LHCN-M2 (cell line): ENCODE data around the gene PPP3R1. TPM values are rescaled to one million over a fixed set of nuclear protein-coding genes. Genes with fewer than 3 reads are reported as not detected.

ENCODE experiments used
- DNase-seq: peaks from one replicate; pipeline ENCODE4 v3.0.0-alpha.2; 2012; ENCODE audit warnings: low read depth
- total RNA-seq: library from RNA; depleted of rRNA; stranded (reverse); fragments of >200 nt; gene quantifications from 2 replicates; pipeline ENCODE4 v1.2.3, GENCODE V29; 2014

Gene PPP3R1
- total RNA-seq, 1 experiment from 2014 or later = 23.5 TPM

DNA sequence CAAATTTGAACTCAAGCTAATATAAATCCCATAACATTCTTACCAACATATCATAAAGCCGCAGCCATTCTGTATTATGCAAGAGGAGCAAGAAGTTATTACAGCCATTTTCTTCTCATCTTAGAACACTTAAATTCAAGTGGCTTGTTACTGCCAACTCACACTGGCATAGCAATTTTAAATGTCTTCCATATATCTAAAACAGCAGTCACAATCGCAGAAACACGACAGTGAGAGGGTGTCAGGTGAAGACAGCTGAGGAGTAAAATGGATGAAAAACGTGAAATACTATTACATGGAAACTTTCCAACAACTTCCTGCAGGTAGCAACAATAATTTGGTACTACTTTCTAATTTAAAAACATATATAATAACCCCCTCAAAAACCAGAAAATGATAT is 17.9 kb downstream of the PPP3R1 start:
- DNase-seq = no peak

GRCh38 chr2:68231061-68231372 is 21.3 kb downstream of the PPP3R1 start:
- DNase-seq = no peak

GRCh38 chr2:68230241-68231060 is 21.9 kb downstream of the PPP3R1 start:
- DNase-seq = no peak

GRCh38 chr2:68226794-68227193 is 25.5 kb downstream of the PPP3R1 start:
- DNase-seq = no peak

DNA sequence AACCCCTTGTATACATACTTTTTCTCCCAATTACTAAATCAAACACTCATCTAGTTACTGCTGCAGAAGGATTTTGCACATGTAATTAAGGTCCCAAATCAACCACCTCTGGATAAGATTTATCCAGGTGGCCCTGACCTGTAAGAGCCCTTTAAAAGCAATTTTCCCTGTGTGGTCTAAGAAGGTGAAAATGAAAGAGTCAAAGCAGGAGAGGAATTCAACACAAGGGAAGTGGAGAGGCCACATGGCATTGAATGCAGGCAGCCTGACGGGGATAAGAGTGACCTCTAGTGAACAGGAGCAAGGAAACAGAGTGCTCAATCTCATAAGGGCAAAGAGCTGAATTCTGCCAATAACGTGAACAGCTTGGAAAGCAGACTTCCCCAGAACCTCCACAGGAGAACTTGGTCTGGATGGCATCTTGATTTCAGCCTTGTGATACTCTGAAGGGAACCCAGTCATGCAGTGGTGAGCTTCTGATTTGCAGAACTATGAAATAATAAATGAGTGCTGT is 27.2 kb downstream of the PPP3R1 start:
- DNase-seq = peak; percentile 51

DNA sequence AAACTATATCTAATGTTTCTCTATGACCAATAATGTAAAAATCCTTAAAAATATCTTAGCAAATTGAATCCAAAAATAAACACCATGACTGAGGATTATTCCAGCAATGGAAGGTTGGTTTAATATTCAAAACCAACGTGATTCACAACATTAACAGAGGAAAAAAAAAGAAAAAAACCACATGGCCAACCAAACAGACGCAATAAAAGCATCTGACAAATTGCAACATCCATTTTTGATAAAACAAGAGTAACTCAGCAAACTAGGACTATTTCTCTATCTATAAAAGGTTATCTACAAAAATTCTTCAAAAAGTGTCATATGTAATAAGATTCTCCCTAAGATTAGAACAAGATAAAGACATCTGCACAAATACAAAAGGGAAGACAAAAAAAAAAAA is 28.9 kb downstream of the PPP3R1 start:
- DNase-seq = peak; percentile 41

DNA sequence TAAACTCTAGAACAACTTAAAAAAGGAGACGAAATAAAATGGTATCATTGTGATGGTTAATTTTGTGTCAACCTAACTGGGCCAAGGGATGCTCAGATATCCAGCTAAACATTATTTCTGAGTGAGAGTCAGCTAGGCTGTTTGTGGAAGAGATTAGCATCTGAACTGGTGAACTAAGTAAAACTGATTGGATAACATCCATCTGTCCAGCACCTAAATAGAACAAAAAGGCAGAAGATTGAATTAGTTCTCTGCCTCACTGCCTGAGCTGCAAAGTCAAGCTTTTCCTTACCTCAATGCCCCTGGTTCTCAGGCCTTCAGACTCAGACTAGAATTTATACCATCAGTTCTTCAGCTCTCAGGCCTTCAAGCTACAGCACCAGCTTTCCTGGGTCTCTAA is 30.0 kb downstream of the PPP3R1 start:
- DNase-seq = no peak

DNA sequence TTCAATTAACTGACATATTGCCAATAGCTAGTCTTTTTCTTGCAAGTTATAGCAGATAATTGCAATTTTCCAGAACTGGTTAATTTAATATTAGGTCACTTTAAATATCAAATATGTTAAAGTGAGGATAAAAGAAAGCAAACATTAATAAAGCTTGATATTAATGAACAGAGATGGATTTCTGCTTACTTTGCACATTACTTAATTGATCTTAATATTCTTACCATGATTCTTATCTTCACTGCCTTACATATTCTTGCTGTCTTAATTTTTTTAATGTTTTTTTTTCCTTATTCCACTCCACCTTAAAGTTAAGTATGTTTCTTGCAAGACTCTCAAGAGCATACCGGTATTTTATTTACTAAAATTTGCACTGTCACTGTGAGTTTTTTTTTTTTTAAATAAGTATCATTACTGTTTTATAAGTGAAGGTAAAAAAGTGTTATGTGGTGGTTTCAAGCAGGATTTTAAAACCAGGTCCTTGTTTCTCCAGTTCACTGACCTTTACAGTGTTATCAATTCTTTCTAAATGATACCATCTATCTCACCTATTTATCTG is 33.9 kb downstream of the PPP3R1 start:
- no peak for DNase-seq

DNA sequence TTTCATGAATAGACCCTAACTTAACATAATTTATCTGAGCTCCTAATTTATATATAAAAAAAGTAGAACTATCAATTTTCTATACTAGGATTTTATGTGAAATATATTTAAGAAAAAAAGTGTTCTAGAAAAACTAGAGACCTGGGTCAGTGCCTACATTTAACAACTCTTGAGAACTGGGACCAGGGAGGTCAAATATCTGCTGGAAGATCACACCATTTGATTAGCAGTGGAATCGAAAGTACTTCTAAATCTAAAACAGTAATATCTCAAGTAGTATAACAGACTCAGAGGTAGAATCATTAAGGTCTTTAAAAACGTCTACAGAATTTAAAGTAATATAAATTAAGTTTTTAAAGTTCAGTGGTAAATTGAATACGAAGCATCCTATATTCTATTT is 34.6 kb downstream of the PPP3R1 start:
- DNase-seq = no peak

GRCh38 chr2:68216454-68217310 is 35.6 kb downstream of the PPP3R1 start:
- peak; percentile 18 for DNase-seq

DNA sequence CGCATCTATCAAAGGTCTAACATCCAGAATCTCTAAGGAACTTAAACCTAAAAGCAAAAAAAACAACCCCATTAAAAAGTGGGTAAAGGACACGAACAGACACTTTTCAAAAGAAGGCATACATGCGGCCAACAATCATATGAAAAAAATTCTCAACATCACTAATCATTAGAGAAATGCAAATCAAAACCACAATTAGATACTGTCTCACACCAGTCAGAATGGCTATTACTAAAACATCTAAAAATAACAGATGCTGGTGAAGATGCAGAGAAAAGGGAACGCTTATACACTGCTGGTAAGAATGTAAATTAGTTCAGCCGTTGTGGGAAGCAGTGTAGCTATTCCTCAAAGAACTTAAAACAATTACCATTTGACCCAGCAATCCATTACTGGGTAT is 38.0 kb downstream of the PPP3R1 start:
- no peak for DNase-seq

- no peak for DNase-seq
These were observed 45.5 kb downstream of the PPP3R1 start for GRCh38 chr2:68206793-68207192.

DNA sequence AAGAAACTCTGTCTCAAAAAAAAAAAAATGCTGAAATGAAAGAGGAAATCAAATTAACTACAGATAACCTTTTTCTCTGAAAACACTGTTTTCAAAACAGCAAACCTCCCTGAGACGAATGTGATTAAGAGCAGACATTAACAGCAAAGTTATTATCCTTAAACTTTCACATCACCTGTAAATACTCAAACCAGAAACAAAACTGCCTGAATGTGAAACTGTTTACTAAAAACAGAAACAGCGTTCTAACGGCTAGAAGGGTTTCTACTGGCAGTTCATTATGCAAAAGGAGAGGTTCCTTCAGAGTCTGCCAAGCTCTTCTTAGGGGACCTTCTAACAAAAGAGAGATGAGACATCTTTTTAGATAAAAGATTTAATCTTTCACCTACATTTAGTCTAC is 48.7 kb downstream of the PPP3R1 start:
- DNase-seq = no peak

GRCh38 chr2:68200157-68200787 is 52.1 kb downstream of the PPP3R1 start:
- DNase-seq = no peak

- DNase-seq = peak; percentile 30
These were observed 56.1 kb downstream of the PPP3R1 start for GRCh38 chr2:68196120-68196716.

DNA sequence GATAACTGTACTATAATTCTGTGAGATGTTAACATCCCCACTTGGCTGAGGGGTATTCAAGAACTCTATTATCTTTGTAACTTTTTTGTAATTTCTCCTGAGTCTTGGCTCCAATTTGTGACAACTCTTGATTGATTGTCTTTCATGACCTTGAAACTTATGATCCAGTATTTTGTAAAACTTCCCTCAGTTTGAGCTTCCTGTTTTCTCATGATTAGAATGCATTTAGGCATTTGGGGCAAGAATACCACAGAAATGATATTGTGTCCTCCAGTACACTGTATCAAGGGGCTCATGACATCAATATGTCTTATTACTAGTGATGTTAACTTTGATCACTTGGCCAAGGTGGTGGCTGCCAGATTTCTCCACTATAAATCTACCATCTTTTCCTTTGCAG is 57.2 kb downstream of the PPP3R1 start:
- DNase-seq = no peak

DNA sequence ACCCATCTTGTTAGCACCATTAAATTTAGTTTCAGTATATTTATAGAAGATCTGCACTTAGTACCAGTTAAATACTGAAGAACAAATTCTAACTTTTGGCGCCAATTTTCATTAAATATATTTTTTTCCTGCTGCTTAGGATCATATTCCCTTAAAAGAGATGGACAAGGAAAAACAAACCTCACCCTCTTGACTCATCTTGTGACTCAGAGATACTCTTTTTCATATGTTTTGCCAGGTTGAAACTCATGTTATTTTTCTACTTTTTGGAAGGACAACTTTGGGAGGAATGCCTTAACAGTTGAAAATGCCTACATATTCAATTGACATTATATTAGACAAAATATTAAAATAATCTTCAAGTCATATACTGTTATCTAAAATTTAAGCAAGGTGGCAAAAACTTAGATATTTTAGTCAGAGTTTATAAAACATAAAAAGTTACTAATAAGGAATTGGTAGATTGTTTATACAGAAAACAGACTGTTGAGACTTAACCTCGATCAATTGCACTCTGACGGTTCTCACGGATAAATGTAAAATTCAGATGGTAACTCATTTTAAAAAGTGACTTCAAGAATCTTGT is 58.5 kb downstream of the PPP3R1 start:
- peak; percentile 67 for DNase-seq

DNA sequence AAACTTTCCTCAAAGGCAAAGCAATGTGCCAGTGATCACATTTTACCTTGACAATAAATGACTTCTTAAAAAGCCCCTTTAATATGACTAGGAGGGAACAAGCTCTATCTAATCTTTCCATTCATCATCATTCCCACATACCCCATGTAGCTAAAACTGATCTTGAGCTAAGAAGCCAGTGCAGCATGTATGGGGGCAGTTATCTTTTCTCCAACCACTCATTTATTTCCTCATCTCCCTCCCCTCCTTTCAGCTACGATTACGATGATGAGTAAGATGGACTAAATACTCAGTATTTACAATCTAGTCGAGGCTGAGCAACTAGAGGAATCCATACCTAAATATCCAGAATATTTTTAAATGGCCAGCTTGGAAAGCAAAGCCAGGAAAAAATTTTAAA is 59.2 kb downstream of the PPP3R1 start:
- DNase-seq = no peak

GRCh38 chr2:68190991-68191731 is 61.2 kb downstream of the PPP3R1 start:
- DNase-seq = peak; percentile 83

- DNase-seq = no peak
These were observed 62.1 kb downstream of the PPP3R1 start for GRCh38 chr2:68189991-68190784.
